A673 (cell line): ENCODE measurements around the gene IL11RA. TPM values are rescaled to one million over a fixed set of nuclear protein-coding genes. Genes with fewer than 3 reads are reported as not detected.

ENCODE experiments used
- BruUV-seq: library from RNA; stranded (reverse); fragments of 400-500 nt; replicated peaks from 2 replicates; lab custom pipeline; 2021; lab: Mats Ljungman, UMichigan
- CTCF ChIA-PET: fragments of 300-600 bp; sonication (Branson Sonifier 250); formaldehyde crosslinking; loops from one replicate; lab custom pipeline; 2022; ENCODE audit warnings: antibody characterized with exemption; lab: Charles Lee
- POLR2A ChIA-PET: fragments of 300-600 bp; sonication (Branson Sonifier 250); formaldehyde crosslinking; loops from one replicate; lab custom pipeline; 2022; ENCODE audit warnings: antibody characterized with exemption; ENCODE audit not compliant: low non-redundant PET; lab: Charles Lee
- DNase-seq: peaks from one replicate; pipeline ENCODE4 v3.0.0-alpha.2; 2015; ENCODE audit warnings: low spot score
- H3K27ac ChIP-seq: fragments of 200-600 bp; sonication (generic); 2 replicates; pipeline ENCODE4 v1.5.1; 2016; ENCODE audit warnings: mixed run types, low read depth, mild to moderate bottlenecking, mixed read lengths, antibody characterized with exemption, low read length; ENCODE audit not compliant: poor library complexity, severe bottlenecking
- H3K27me3 ChIP-seq: fragments of 200-600 bp; sonication (generic); replicated peaks from 2 replicates; pipeline ENCODE4 v1.6.1; 2017; ENCODE audit warnings: mixed run types, low read depth, mild to moderate bottlenecking, mixed read lengths, antibody characterized with exemption, low read length; ENCODE audit not compliant: insufficient read depth, poor library complexity
- H3K36me3 ChIP-seq: fragments of 200-600 bp; sonication (generic); 2 replicates; pipeline ENCODE4 v1.6.1; 2016; ENCODE audit warnings: mixed run types, mild to moderate bottlenecking, mixed read lengths, antibody characterized with exemption, low read length; ENCODE audit not compliant: insufficient read depth, poor library complexity, severe bottlenecking
- H3K4me1 ChIP-seq: fragments of 200-600 bp; sonication (generic); 2 replicates; pipeline ENCODE4 v1.6.1; 2017; ENCODE audit warnings: mixed run types, mild to moderate bottlenecking, mixed read lengths, antibody characterized with exemption, low read length; ENCODE audit not compliant: insufficient read depth, poor library complexity, severe bottlenecking
- H3K4me3 ChIP-seq: fragments of 200-600 bp; sonication (generic); 2 replicates; pipeline ENCODE4 v1.5.1; 2016; ENCODE audit warnings: low read depth, mixed run types, mild to moderate bottlenecking, mixed read lengths, low read length; ENCODE audit not compliant: poor library complexity, severe bottlenecking
- H3K9me3 ChIP-seq: fragments of 200-600 bp; sonication (generic); 2 replicates; pipeline ENCODE4 v1.6.1; 2016; ENCODE audit warnings: mixed run types, low read depth, mild to moderate bottlenecking, mixed read lengths, antibody characterized with exemption, low read length; ENCODE audit not compliant: poor library complexity, severe bottlenecking
- CTCF ChIP-seq: fragments of 300-800, 200-600 bp; sonication (generic); conservative IDR thresholded peaks from 2 replicates; pipeline ENCODE4 v1.5.1; 2017; ENCODE audit warnings: low read depth, mild to moderate bottlenecking, antibody characterized with exemption, low read length, moderate library complexity, mixed read lengths
- EZH2 ChIP-seq: fragments of 200-600 bp; sonication (generic); IDR thresholded peaks from 2 replicates; pipeline ENCODE4 v1.6.1; 2017; ENCODE audit warnings: borderline replicate concordance, low read depth, mild to moderate bottlenecking, mixed read lengths, antibody characterized with exemption, low read length; ENCODE audit not compliant: poor library complexity, severe bottlenecking
- intact Hi-C: fragments of 100-400 bp; cut with micrococcal nuclease; formaldehyde crosslinking; loops from one replicate; pipeline ENCODE4 v1.10.0; 2022; ENCODE audit not compliant: unreplicated experiment
- total RNA-seq: library from RNA; stranded (reverse); gene quantifications from 2 replicates; pipeline ENCODE4 v1.2.3, GENCODE V29; 2021

The IL11RA gene
- total RNA-seq, 1 experiment from 2014 or later: 5.6 TPM

- no peak overlapping the region for H3K27ac ChIP-seq
- ChIA-PET POLR2A (no interaction called here), CTCF (no interaction called here)
- TF ChIP-seq CTCF: no peak
- TF ChIP-seq EZH2: no peak
- H3K9me3 ChIP-seq: no peaks in the 10 kb centered on the region
- intact Hi-C loops: no loop called here
- H3K4me3 ChIP-seq: no peak overlapping the region
- DNase-seq: no peak
- no peaks in the 10 kb centered on the region for H3K36me3 ChIP-seq
- no peaks in the 10 kb centered on the region for H3K27me3 ChIP-seq
- no peaks in the 10 kb centered on the region for H3K4me1 ChIP-seq
- BruUV-seq: no TSS peak
These were observed 34.7 kb downstream of the IL11RA start for GRCh38 chr9:34686732-34687131.

GRCh38 chr9:34687276-34688030 lies 35.5 kb downstream of the IL11RA start:
- no TSS peak for BruUV-seq
- Histone ChIP-seq H3K9me3 (no peaks in the 10 kb centered on the region), H3K4me3 (no peak overlapping the region), H3K36me3 (no peaks in the 10 kb centered on the region), H3K4me1 (no peaks in the 10 kb centered on the region), H3K27me3 (no peaks in the 10 kb centered on the region), H3K27ac (no peak overlapping the region)
- CTCF ChIA-PET: no interaction called here
- TF ChIP-seq CTCF (no peak), EZH2 (no peak)
- DNase-seq: no peak
- POLR2A ChIA-PET: no interaction called here
- intact Hi-C loops: no loop called here

GRCh38 chr9:34688329-34689115 lies 36.5 kb downstream of the IL11RA start:
- TF ChIP-seq CTCF: no peak
- no peak for TF ChIP-seq EZH2
- intact Hi-C loops: no loop called here
- no TSS peak for BruUV-seq
- Histone ChIP-seq H3K27ac (no peak overlapping the region), H3K9me3 (no peaks in the 10 kb centered on the region), H3K27me3 (no peaks in the 10 kb centered on the region), H3K36me3 (no peaks in the 10 kb centered on the region), H3K4me3 (no peak overlapping the region), H3K4me1 (no peaks in the 10 kb centered on the region)
- CTCF ChIA-PET: no interaction called here
- DNase-seq: no peak
- POLR2A ChIA-PET: no interaction called here
